ENCODE measurements around the gene PHLPP1. TPM values are rescaled to one million over a fixed set of nuclear protein-coding genes. Genes with fewer than 3 reads are reported as not detected.

Gene PHLPP1
- total and polyA plus RNA-seq, 2 of the 4 experiments (the other 2 are of a cell fraction) = 3.3 to 3.6 TPM

DNA sequence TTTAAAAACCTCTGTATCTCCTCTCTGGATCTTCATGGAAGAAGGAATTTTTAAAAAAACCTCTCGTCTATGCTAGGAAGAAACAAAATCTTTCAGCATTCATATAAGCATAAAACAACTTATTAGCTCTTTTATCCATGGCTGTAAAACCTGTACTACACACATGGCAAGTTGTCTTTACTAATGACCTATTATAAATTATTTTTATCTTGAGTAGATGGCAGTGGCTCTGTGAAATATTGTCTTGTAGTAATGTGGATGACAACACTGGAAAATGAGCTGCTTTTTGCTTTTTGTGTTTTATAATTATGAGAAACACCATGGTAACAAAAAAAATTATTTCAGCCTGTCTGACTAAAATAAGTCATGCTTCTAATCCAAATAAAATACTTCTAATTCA, 18.9 kb downstream of the PHLPP1 start:
- intact Hi-C loops (cut with micrococcal nuclease) (no loop called here), dilution Hi-C loops (cut with HindIII; ENCODE audit: low sequenced_read_pairs, unreplicated experiment) (no loop called here), in situ Hi-C loops (cut with MboI; ENCODE audit: low sequenced_read_pairs) (no loop called here)
- H3K36me3 ChIP-seq (ENCODE audit: control insufficient read depth, insufficient read depth, low read length) = no peaks in the 10 kb centered on the region
- H3K4me1 ChIP-seq (ENCODE audit: control insufficient read depth, insufficient read depth, low read length) = peaks cover 2% of the 10 kb centered on the region; the same call in 1 of the 2 replicates
- no peak overlapping the region for H4K91ac ChIP-seq (ENCODE audit: insufficient read depth, low read depth, low read length)
- no peak overlapping the region for H2BK120ac ChIP-seq (ENCODE audit: low read depth, low read length)
- no peak for ATAC-seq (ENCODE audit: low read depth)
- H3K4me2 ChIP-seq (ENCODE audit: low read depth, low read length) = no peak overlapping the region
- no CpG with 5 or more reads among the region's 1 CpG for WGBS, 2 experiments (ENCODE audit: extremely low coverage in 2 of 2, insufficient read length in 1 of 2)
- BruUV-seq (replicated peaks) = no TSS peak
- H3K9me3 ChIP-seq (ENCODE audit: control insufficient read depth, insufficient read depth, low read length) = no peaks in the 10 kb centered on the region; the same call in 1 of the 2 replicates
- H3K27ac ChIP-seq (ENCODE audit: insufficient read depth, low read length) = no peak overlapping the region
- TF ChIP-seq RCOR1 (IDR thresholded peaks at IDR 0.05; ENCODE audit: insufficient replicate concordance, low read length) (no peak), SMC3 (IDR thresholded peaks at IDR 0.05; ENCODE audit: low read depth, low read length) (no peak), MXI1 (IDR thresholded peaks at IDR 0.05; ENCODE audit: borderline replicate concordance, low read depth, low read length) (no peak), CEBPB (IDR thresholded peaks at IDR 0.05; ENCODE audit: low read depth, low read length) (no peak), MAFK (IDR thresholded peaks at IDR 0.05; ENCODE audit: low read depth, low read length) (no peak), POLR2A (IDR thresholded peaks at IDR 0.05; ENCODE audit: low read depth, low read length) (no peak), NFE2L2 (IDR thresholded peaks at IDR 0.05; ENCODE audit: low read depth, low read length) (no peak), BHLHE40 (IDR thresholded peaks at IDR 0.05; ENCODE audit: low read depth, low read length) (no peak), MAZ (IDR thresholded peaks at IDR 0.05; ENCODE audit: borderline replicate concordance, low read depth, low read length) (no peak), RAD21 (IDR thresholded peaks at IDR 0.05; ENCODE audit: low read length) (no peak), FOS (IDR thresholded peaks at IDR 0.05; ENCODE audit: low read depth, low read length) (no peak), RFX5 (IDR thresholded peaks at IDR 0.05; ENCODE audit: low read depth, low read length) (no peak), USF2 (IDR thresholded peaks at IDR 0.05; ENCODE audit: low read depth, low read length) (no peak), ELK1 (IDR thresholded peaks at IDR 0.05; ENCODE audit: borderline replicate concordance, low read depth, low read length) (no peak), CHD1 (IDR thresholded peaks at IDR 0.05; ENCODE audit: low read depth, low read length) (no peak), CTCF (conservative IDR thresholded peaks at IDR 0.05; ENCODE audit: low read depth, low read length) (no peak)
- no peak overlapping the region for H3K18ac ChIP-seq (ENCODE audit: low read depth, low read length)
- H3K79me1 ChIP-seq (ENCODE audit: low read depth in 1 of 2, low read length in 2 of 2) = peaks cover 14 to 35% of the 10 kb centered on the region in 2 experiments; a peak in 3 of 4 replicates
- 0 out of 2 replicates have a peak, but pooled peaks cover 6% of the 10 kb centered on the region for H4K20me1 ChIP-seq (ENCODE audit: insufficient read depth, low read length)
- H2AK9ac ChIP-seq (replicated peaks; ENCODE audit: low read depth, low read length, poor library complexity) = no peak overlapping the region
- DNase-seq = no peak
- no peaks in the 10 kb centered on the region for H3K27me3 ChIP-seq (ENCODE audit: control insufficient read depth, insufficient read depth, low read length)
- H2BK20ac ChIP-seq (ENCODE audit: low read depth, low read length) = no peak overlapping the region
- POLR2A ChIA-PET (ENCODE audit: unreplicated experiment) = no interaction called here
- no peak overlapping the region for H2BK15ac ChIP-seq (ENCODE audit: low read depth, low read length)
- H3K56ac ChIP-seq (ENCODE audit: extremely low read depth, insufficient read depth, low read length) = no peak overlapping the region
- no peak overlapping the region for H4K8ac ChIP-seq (ENCODE audit: low read depth in 2 of 2, low read length in 2 of 2)
- CTCF ChIA-PET = no interaction called here
- no peaks in the 10 kb centered on the region; the same call in 1 of the 2 replicates for H3K9me1 ChIP-seq (ENCODE audit: insufficient read depth, low read length)
- no peak overlapping the region for H2AFZ ChIP-seq (replicated peaks; ENCODE audit: low read length, poor library complexity)
- H3K4ac ChIP-seq (ENCODE audit: low read depth, low read length) = no peak overlapping the region
- no peak overlapping the region for H2BK5ac ChIP-seq (ENCODE audit: low read depth, low read length, poor library complexity, severe bottlenecking)
- H2AK5ac ChIP-seq (ENCODE audit: low read depth, low read length) = no peak overlapping the region
- no peak overlapping the region for H3K14ac ChIP-seq (replicated peaks; ENCODE audit: low read depth, low read length)
- no peak overlapping the region for H4K5ac ChIP-seq (ENCODE audit: low read depth, low read length)
- no peak overlapping the region for H3K4me3 ChIP-seq (ENCODE audit: insufficient read depth, low read depth, low read length)
- H3K9ac ChIP-seq (ENCODE audit: low read depth, low read length) = no peak overlapping the region
- H3K23ac ChIP-seq (ENCODE audit: low read depth, low read length) = no peak overlapping the region

All from IMR-90 (cell line).